HL-60 (cell line): ENCODE data around the gene ZFR.

Experiments
- GABPA ChIP-seq: IDR thresholded peaks from 2 replicates; pipeline ENCODE4 v1.6.1; 2012; ENCODE audit warnings: low read depth
- POLR2AphosphoS5 ChIP-seq: IDR thresholded peaks from 2 replicates; pipeline ENCODE4 v1.6.1; 2012; ENCODE audit warnings: low read depth
- SPI1 ChIP-seq: IDR thresholded peaks from 2 replicates; pipeline ENCODE4 v1.6.1; 2012; ENCODE audit warnings: low read depth, mild to moderate bottlenecking, borderline replicate concordance
- TF ChIP-seq, protein P1 (sequence below): IDR thresholded peaks from one replicate; pipeline ENCODE4 v1.5.1; 2011; ENCODE audit warnings: low read length, control low read depth, inconsistent platforms; ENCODE audit not compliant: insufficient read depth
- TF ChIP-seq, protein P2 (sequence below): IDR thresholded peaks from 2 replicates; pipeline ENCODE4 v1.6.1; 2012; ENCODE audit warnings: low read depth; ENCODE audit not compliant: insufficient replicate concordance

DNA sequence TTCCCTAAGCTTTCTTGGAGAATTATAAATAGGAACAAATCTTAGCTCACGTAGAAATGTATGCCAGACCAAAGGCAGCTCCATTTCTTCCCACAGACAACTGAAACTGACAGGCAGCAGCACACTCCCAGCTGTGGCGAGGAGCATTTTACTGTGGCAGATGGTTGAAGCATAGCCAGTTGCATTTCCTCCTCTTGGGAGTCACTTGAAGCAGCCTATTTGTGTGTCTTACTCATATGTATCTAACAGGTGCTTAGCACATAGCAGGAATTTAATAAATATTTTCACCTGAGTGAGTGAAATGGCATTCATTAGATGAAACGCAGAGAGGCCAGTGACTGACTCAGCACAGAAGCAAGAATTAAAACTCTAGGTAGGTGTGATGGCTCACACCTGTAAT, 119.5 kb downstream of the ZFR start:
- TF ChIP-seq, protein P1, sequence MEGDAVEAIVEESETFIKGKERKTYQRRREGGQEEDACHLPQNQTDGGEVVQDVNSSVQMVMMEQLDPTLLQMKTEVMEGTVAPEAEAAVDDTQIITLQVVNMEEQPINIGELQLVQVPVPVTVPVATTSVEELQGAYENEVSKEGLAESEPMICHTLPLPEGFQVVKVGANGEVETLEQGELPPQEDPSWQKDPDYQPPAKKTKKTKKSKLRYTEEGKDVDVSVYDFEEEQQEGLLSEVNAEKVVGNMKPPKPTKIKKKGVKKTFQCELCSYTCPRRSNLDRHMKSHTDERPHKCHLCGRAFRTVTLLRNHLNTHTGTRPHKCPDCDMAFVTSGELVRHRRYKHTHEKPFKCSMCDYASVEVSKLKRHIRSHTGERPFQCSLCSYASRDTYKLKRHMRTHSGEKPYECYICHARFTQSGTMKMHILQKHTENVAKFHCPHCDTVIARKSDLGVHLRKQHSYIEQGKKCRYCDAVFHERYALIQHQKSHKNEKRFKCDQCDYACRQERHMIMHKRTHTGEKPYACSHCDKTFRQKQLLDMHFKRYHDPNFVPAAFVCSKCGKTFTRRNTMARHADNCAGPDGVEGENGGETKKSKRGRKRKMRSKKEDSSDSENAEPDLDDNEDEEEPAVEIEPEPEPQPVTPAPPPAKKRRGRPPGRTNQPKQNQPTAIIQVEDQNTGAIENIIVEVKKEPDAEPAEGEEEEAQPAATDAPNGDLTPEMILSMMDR = no peak
- TF ChIP-seq SPI1 (no peak), GABPA (no peak), POLR2AphosphoS5 (no peak)
- TF ChIP-seq, protein P2, sequence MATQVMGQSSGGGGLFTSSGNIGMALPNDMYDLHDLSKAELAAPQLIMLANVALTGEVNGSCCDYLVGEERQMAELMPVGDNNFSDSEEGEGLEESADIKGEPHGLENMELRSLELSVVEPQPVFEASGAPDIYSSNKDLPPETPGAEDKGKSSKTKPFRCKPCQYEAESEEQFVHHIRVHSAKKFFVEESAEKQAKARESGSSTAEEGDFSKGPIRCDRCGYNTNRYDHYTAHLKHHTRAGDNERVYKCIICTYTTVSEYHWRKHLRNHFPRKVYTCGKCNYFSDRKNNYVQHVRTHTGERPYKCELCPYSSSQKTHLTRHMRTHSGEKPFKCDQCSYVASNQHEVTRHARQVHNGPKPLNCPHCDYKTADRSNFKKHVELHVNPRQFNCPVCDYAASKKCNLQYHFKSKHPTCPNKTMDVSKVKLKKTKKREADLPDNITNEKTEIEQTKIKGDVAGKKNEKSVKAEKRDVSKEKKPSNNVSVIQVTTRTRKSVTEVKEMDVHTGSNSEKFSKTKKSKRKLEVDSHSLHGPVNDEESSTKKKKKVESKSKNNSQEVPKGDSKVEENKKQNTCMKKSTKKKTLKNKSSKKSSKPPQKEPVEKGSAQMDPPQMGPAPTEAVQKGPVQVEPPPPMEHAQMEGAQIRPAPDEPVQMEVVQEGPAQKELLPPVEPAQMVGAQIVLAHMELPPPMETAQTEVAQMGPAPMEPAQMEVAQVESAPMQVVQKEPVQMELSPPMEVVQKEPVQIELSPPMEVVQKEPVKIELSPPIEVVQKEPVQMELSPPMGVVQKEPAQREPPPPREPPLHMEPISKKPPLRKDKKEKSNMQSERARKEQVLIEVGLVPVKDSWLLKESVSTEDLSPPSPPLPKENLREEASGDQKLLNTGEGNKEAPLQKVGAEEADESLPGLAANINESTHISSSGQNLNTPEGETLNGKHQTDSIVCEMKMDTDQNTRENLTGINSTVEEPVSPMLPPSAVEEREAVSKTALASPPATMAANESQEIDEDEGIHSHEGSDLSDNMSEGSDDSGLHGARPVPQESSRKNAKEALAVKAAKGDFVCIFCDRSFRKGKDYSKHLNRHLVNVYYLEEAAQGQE = no peak
